HG03025 (cell line): ENCODE data around the gene HOXD4.

Source experiments
- ATAC-seq: cut with Tn5 transposase; IDR thresholded peaks from one replicate; pipeline ENCODE4 v1.9.1; 2021; ENCODE audit warnings: mild to moderate bottlenecking, moderate library complexity; ENCODE audit not compliant: unreplicated experiment, low FRiP score

Gene HOXD4

DNA sequence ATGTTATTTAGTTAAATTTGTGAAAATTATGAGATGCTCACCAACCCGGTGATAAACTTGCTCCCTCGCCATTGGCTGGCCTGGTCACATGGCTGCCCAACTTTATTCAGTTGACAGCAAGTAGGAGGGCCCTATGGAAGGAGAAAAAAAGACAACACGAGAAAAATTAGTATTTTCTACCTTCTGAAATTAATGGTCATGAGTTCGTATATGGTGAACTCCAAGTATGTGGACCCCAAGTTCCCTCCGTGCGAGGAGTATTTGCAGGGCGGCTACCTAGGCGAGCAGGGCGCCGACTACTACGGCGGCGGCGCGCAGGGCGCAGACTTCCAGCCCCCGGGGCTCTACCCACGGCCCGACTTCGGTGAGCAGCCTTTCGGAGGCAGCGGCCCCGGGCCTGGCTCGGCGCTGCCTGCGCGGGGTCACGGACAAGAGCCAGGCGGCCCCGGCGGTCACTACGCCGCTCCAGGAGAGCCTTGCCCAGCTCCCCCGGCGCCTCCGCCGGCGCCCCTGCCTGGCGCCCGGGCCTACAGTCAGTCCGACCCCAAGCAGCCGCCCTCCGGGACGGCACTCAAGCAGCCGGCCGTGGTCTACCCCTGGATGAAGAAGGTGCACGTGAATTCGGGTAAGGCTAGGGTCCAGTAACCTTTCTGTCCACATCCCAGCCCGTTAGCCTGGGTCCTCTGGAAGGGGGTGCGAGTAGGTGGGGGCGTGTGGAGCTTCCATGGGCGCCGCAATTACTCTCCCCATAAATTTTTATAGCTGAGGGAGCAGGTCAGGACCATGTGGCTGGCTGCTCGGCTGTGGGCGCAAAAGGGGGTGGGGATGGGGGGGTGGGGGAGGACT lies at the start of gene HOXD4:
TSS of gene HOXD4 (plus strand) at position 109 of the 846 bp plus-strand sequence. CDS start at position 193, 84 bp downstream.
- ATAC-seq, result no peak

DNA sequence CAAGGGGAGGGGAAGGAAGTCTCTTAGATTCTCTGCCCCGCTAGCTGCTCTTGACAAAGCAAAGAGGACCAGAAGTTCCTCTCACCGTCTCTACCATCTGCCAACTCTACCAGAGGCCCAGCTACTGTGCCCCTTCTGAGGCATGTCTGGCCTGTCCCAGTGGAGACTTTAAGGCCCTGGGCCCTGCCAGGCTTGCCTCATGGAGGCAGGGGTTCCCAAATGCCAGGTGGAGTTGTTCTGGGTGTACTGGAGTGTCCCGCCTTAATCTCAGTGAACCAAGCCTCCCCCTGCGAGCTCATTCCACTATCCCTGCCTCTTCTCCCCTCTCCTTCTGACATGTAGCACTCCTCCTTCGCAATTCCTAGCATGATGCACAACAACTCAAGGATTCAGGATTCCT lies 49.5 kb upstream of the HOXD4 start:
- no peak for ATAC-seq

DNA sequence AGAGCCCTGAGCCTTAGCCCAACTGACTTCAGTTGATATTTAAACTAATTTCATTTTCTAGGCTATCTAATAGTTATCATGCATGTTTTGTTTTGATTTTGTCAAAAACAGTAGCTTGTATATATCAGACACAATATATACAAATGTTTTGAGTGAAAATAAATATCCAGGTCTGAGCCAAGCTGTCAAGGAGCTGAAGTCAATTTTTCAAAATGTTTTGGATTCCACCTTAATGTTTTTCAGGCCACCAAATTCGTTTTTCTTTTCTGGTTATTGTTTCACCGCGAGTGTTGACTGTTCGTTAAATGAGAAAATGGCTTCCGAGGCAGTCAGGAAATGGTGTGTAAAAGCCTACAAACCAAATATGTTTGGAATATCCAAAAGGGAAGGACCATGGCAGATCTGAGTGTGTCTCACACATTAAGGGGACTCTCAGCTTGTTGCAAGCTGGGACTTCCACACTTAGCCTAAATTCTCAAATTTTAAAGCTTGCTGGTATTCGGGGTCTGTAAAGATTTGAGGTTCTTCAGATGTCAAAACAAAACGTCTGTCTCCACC lies 49.0 kb upstream of the HOXD4 start:
- no peak for ATAC-seq

GRCh38 chr2:176103194-176103593 lies 48.2 kb upstream of the HOXD4 start:
- no peak for ATAC-seq

GRCh38 chr2:176103742-176104315 lies 47.5 kb upstream of the HOXD4 start:
- no peak for ATAC-seq

DNA sequence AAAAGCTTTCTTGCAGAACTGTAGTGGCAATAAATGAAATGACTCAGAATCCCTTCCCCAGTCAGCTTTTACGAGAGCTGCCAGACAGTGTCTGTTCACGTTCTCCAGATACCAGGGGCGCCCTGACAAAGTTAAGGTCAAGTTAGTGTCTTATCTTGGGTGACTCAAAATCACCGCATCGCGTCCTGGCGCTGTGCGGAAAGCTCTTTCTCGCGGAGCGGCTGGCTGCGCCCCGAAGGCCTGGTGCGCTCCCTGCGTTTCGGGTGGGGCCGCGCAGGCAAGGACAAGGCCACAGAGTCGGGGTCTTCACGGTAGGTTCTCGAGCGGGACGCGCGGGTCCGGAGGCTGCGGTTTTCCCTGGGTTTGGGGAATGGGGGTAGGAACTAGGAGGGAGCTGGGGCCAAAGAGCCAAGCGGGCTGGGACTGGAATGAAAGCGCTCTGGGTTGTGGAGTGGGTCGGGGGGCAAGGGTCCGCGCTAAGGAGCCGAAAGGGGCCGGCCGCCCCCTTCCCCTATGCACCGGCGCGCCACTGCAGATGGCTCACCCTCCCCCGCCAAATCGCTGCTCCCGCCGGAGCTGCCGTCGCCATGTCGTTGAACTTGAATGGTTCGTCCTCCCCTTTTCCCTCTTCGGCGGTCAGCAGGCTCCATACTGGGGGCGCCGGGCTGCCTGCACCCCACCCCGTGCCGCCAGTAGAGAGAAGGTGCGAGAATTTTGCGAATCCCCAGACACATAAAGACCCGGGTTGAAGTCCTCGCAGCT lies 46.9 kb upstream of the HOXD4 start:
- ATAC-seq, result no peak

DNA sequence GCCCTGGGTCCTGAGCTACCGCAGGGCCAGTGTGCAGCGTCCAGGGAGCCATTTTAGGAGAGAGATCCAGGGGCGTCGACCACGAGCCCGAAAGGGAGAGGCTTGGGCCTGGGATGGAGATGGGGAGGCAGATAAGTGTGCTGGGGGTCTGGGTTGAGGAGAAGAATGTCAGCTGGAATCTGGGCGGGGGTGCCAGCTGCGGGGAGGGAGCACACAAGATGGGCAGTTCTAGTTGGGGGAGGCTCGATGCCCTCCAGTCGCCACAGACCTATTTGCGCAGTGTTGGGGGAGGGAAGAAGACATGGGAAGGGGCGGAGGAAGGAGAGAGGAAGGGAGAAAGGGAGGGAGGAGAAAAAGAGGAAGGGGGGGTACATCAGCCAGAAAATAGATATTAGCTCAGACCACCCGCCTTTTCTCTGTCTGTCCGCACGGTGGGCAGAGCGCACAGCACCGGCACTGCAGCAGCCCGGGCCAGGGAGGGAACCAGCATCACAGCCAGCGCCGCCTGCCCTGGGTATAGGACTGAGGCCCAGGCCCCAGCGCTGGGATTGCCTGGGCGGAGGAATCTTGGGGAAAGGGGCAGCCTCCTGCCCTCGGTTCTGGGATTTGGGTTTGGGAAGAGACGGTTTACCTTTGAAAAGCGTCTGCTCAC lies 46.1 kb upstream of the HOXD4 start:
- no peak for ATAC-seq

- no peak for ATAC-seq
Measured at GRCh38 chr2:176105730-176106580, 45.4 kb upstream of the HOXD4 start.

DNA sequence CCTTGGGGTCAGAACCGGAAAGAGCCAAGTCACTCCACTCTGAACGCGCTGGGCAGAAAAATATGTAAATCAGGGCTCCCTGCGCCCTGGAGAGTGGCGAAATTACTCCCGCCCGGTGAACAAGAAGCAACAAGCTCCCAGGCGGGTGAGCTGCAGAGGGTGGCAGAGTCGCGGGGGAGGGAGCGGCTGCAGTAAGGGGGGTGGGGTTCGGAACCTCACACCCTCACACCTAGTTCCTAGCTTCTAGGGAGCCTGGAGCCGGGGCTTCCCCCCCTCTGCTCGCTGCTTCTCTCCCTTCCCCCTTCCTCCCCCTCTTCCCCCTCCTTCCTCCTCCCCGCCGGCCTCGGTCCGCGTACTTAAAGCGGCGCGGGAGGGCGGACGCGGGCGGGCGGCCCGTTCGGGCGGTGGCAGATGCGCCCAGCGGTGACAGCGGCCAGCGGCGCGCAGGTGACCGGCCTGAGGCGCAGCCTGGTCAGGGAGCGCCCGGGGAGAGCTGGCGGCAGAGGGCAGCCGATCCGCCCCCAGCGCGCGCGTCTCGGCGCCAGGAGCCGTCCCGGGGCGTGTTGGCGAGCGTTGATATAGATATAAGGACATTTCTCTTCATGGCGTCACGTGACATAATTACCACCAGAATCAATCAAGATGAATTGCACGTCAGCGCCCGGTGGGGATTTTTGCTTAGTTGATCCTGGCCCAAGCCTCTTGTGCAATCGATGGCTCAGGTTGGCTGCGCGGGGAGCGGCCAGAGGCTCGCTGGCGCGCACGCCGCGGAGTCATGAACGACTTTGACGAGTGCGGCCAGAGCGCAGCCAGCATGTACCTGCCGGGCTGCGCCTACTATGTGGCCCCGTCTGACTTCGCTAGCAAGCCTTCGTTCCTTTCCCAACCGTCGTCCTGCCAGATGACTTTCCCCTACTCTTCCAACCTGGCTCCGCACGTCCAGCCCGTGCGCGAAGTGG lies 44.5 kb upstream of the HOXD4 start, which contains the start of gene HOXD11:
TSS of gene HOXD11 (plus strand) at position 700 of the 959 bp plus-strand sequence. CDS start at position 776, 76 bp downstream.
- no peak for ATAC-seq

DNA sequence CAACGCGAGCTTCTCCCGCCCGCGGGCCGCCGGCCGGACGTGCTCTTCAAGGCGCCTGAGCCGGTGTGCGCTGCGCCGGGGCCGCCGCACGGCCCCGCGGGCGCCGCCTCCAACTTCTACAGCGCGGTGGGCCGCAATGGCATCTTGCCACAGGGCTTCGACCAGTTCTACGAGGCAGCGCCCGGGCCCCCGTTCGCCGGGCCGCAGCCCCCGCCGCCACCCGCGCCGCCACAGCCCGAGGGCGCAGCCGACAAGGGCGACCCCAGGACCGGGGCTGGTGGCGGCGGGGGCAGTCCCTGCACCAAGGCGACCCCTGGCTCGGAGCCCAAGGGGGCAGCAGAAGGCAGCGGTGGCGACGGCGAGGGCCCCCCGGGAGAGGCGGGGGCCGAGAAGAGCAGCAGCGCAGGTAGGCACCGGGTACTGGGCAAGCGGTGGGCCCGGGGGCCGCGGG lies 43.6 kb upstream of the HOXD4 start:
- no peak for ATAC-seq

- ATAC-seq, result no peak
Measured at GRCh38 chr2:176109192-176109901, 42.0 kb upstream of the HOXD4 start.

- no peak for ATAC-seq
Measured at GRCh38 chr2:176109946-176110345, 41.4 kb upstream of the HOXD4 start.

GRCh38 chr2:176110415-176111308 lies 40.7 kb upstream of the HOXD4 start:
- no peak for ATAC-seq

DNA sequence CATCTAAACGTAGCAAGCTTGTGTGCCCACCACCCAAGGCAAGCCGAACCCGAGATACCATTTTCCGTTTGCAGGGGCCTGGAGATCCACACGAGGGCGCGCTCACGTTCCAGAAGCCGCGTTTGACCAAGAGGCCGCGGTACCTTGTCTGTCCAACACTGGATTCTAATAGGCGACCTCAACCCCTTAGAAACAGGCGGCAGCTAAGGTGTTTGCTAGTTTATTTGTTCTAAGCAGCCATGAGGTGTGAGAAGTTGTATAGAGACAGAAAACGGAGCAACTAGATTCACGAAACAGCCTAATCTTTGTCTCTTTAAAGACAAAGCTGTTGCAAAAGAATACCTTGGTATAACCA lies 40.1 kb upstream of the HOXD4 start:
- no peak for ATAC-seq

DNA sequence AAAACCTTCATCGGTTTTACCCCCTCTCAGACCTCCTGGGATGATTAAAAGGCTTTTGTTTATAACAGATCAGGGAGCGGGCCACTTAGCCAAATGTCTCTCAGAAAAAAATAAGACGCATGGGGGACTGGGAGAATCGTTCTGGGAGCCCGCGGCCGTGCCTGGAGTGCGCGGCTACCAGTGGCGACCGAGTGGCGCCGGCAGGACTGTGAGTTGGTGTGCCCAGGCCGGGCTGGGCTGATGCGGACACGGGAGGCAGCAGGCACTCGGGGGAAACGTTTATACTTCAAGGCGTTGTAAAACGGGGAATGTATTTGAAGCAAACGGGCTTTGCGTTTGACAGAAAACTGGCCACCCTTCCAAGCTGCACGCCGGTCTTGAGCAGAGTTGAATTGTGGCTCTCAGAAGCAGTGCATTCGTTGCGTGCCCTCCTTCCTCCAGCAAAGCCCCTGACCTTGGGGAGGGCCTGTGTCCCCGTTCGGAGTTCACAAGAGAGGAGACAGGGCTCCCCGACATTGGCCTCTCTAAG lies 39.4 kb upstream of the HOXD4 start:
- ATAC-seq, result no peak
